ENCODE results near the gene AAR2.

DNA sequence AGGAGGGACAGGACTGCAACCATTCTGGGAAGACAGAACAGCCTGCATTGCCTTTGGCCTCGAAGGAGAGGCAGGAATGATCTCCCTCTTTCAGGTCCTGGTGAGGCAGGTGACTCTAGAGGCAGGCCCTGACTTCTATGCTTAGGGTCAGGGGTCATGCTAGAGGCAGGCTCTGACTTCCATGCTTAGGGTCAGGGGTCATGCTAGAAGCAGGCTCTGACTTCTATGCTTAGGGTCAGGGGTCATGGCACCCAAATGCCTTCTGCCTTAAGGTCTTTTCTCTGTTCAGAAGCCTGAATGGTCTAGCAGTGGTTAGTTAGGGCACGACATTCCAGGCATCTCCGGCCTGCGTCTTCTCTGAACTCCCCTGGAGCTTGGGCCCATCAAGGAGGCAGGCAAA lies 35.1 kb upstream of the AAR2 start:
- TF ChIP-seq, protein P1, sequence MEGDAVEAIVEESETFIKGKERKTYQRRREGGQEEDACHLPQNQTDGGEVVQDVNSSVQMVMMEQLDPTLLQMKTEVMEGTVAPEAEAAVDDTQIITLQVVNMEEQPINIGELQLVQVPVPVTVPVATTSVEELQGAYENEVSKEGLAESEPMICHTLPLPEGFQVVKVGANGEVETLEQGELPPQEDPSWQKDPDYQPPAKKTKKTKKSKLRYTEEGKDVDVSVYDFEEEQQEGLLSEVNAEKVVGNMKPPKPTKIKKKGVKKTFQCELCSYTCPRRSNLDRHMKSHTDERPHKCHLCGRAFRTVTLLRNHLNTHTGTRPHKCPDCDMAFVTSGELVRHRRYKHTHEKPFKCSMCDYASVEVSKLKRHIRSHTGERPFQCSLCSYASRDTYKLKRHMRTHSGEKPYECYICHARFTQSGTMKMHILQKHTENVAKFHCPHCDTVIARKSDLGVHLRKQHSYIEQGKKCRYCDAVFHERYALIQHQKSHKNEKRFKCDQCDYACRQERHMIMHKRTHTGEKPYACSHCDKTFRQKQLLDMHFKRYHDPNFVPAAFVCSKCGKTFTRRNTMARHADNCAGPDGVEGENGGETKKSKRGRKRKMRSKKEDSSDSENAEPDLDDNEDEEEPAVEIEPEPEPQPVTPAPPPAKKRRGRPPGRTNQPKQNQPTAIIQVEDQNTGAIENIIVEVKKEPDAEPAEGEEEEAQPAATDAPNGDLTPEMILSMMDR (IDR thresholded peaks at IDR 0.05; ENCODE audit: poor library complexity, severe bottlenecking), result no peak
- no peak for TF ChIP-seq EZH2 (IDR thresholded peaks at IDR 0.05; ENCODE audit: borderline replicate concordance, insufficient read depth, low read length, poor library complexity, severe bottlenecking)
- no peak for TF ChIP-seq MXI1 (conservative IDR thresholded peaks at IDR 0.05; ENCODE audit: poor library complexity, severe bottlenecking)
- no peak for TF ChIP-seq EP300 (conservative IDR thresholded peaks at IDR 0.05; ENCODE audit: poor library complexity, severe bottlenecking)
- TF ChIP-seq RAD21 (conservative IDR thresholded peaks at IDR 0.05), result no peak
- TF ChIP-seq, protein P2, sequence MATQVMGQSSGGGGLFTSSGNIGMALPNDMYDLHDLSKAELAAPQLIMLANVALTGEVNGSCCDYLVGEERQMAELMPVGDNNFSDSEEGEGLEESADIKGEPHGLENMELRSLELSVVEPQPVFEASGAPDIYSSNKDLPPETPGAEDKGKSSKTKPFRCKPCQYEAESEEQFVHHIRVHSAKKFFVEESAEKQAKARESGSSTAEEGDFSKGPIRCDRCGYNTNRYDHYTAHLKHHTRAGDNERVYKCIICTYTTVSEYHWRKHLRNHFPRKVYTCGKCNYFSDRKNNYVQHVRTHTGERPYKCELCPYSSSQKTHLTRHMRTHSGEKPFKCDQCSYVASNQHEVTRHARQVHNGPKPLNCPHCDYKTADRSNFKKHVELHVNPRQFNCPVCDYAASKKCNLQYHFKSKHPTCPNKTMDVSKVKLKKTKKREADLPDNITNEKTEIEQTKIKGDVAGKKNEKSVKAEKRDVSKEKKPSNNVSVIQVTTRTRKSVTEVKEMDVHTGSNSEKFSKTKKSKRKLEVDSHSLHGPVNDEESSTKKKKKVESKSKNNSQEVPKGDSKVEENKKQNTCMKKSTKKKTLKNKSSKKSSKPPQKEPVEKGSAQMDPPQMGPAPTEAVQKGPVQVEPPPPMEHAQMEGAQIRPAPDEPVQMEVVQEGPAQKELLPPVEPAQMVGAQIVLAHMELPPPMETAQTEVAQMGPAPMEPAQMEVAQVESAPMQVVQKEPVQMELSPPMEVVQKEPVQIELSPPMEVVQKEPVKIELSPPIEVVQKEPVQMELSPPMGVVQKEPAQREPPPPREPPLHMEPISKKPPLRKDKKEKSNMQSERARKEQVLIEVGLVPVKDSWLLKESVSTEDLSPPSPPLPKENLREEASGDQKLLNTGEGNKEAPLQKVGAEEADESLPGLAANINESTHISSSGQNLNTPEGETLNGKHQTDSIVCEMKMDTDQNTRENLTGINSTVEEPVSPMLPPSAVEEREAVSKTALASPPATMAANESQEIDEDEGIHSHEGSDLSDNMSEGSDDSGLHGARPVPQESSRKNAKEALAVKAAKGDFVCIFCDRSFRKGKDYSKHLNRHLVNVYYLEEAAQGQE (IDR thresholded peaks at IDR 0.05; ENCODE audit: borderline replicate concordance), result no peak

All from neural cell (in vitro differentiated cells).